Measurements from ENCODE around the gene HOXB6.

- TF ChIP-seq, protein P1, sequence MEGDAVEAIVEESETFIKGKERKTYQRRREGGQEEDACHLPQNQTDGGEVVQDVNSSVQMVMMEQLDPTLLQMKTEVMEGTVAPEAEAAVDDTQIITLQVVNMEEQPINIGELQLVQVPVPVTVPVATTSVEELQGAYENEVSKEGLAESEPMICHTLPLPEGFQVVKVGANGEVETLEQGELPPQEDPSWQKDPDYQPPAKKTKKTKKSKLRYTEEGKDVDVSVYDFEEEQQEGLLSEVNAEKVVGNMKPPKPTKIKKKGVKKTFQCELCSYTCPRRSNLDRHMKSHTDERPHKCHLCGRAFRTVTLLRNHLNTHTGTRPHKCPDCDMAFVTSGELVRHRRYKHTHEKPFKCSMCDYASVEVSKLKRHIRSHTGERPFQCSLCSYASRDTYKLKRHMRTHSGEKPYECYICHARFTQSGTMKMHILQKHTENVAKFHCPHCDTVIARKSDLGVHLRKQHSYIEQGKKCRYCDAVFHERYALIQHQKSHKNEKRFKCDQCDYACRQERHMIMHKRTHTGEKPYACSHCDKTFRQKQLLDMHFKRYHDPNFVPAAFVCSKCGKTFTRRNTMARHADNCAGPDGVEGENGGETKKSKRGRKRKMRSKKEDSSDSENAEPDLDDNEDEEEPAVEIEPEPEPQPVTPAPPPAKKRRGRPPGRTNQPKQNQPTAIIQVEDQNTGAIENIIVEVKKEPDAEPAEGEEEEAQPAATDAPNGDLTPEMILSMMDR (conservative IDR thresholded peaks at IDR 0.05; ENCODE audit: low read depth, low read length) = no peak
- TF ChIP-seq EZH2 (IDR thresholded peaks at IDR 0.05; ENCODE audit: borderline replicate concordance, low read depth, low read length, poor library complexity, severe bottlenecking) = no peak
Measured at GRCh38 chr17:48645639-48646182, 40.9 kb upstream of the HOXB6 start.
